Measurements from ENCODE around the gene CYB5A.

Gene CYB5A

GRCh38 chr18:74242438-74243096 is 49.2 kb downstream of the CYB5A start:
- no peak for DNase-seq

GRCh38 chr18:74241970-74242369 is 49.8 kb downstream of the CYB5A start:
- no peak for DNase-seq

GRCh38 chr18:74241426-74241825 is 50.3 kb downstream of the CYB5A start:
- no peak for DNase-seq

- DNase-seq, result no peak
Observed at GRCh38 chr18:74239567-74239966, 52.2 kb downstream of the CYB5A start.

- no peak for DNase-seq
Observed at GRCh38 chr18:74234326-74235171, 57.2 kb downstream of the CYB5A start.

GRCh38 chr18:74233933-74234325 is 57.8 kb downstream of the CYB5A start:
- DNase-seq, result no peak

- no peak for DNase-seq
Observed at GRCh38 chr18:74230922-74231714, 60.6 kb downstream of the CYB5A start.

GRCh38 chr18:74229891-74230290 is 61.9 kb downstream of the CYB5A start:
- no peak for DNase-seq

GRCh38 chr18:74229005-74229404 is 62.8 kb downstream of the CYB5A start:
- DNase-seq, result no peak

- DNase-seq, result no peak
Observed at GRCh38 chr18:74228312-74228711, 63.5 kb downstream of the CYB5A start.

- DNase-seq, result no peak
Observed at GRCh38 chr18:74226666-74227065, 65.1 kb downstream of the CYB5A start.

- DNase-seq, result no peak
Observed at GRCh38 chr18:74226156-74226555, 65.6 kb downstream of the CYB5A start.

GRCh38 chr18:74225193-74225840 is 66.4 kb downstream of the CYB5A start:
- DNase-seq, result no peak

- DNase-seq, result no peak
Observed at GRCh38 chr18:74222710-74223494, 68.9 kb downstream of the CYB5A start.

- DNase-seq, result no peak
Observed at GRCh38 chr18:74221081-74221480, 70.7 kb downstream of the CYB5A start.

- no peak for DNase-seq
Observed at GRCh38 chr18:74219056-74219455, 72.7 kb downstream of the CYB5A start.

- no peak for DNase-seq
Observed at GRCh38 chr18:74217476-74218143, 74.2 kb downstream of the CYB5A start.

GRCh38 chr18:74216661-74217110 is 75.1 kb downstream of the CYB5A start:
- DNase-seq, result no peak

GRCh38 chr18:74215863-74216262 is 75.9 kb downstream of the CYB5A start:
- DNase-seq, result no peak

- DNase-seq, result no peak
Observed at GRCh38 chr18:74213429-74213828, 78.3 kb downstream of the CYB5A start.

- peak; percentile 26 for DNase-seq
Observed at GRCh38 chr18:74204526-74205152, 87.1 kb downstream of the CYB5A start.
